Kidney capillary endothelial cell (primary cell): Measurements from ENCODE around the gene HHIPL1.

ENCODE experiments used
- DNase-seq: peaks from one replicate; pipeline ENCODE4 v3.0.0-alpha.2; 2018; ENCODE audit warnings: low spot score

Gene HHIPL1

DNA sequence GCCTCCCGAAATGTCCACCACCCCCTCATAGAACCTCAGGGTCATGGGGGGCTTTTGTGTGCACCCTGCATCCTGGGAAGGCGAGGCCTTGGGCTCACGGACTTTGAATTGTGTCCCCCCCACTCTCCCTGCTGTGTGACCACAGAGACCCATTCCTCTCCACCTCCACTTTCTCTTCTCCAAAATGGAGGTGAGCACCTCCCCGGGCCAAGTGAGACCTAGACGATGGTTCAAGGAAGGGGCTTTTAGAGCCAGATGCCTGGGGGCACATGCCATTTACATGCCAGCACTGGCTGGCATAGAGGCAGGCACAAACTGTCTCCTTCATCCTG, 72.7 kb downstream of the HHIPL1 start:
- DNase-seq: no peak

DNA sequence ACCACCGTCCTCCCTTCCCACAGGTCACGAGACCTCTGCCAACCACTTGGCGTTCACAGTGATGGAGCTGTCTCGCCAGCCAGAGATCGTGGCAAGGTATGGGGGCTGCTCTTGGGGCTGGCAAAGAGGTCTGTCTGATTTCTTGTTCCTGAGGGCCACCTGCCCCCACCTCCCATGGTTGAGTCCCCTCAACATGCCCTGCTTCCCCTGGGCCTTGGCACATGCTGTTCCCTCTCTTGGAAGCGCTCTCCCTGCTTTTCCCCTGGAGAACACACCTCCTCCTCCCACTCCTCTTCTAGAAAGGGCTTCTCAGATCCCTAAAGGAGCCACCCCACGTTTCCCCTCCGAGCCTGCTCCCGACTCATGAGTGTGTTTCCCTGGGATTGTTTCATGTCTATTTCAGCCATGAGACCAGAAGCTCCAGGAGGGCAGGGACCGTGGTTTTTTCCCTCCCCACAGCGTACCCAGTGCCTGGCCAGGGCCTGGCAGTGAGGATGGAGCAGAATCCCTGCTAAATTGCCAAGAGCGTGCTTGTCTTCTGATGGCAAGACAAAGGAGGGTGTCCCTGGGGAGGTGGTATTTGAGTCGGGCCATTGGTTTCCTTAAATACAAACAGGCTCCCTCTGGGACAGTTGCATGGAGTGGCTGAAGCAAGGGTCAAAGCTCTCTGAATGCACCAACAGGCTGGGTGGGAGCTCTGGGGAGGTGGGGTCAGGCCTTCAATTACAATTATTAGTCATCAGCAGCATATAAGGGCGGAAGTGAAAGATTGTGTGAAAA, 73.3 kb downstream of the HHIPL1 start:
- DNase-seq: no peak

DNA sequence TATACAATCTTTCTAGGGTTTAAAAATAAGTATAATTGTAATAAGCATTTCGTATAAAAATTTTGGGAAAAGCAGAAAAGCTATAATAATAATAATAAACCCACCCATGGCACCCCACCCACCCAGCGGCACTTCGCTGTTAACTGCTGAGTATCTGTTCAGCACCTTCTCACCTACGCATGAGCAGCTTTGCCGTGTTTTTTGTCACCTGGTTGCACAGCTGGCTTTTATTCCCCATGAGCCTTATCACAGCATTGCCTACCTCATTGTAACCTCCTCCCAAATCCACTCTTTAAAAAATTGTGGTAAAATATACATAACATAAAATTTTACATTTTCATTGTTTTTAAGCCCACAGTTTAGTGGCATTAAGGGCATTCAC, 73.9 kb downstream of the HHIPL1 start:
- DNase-seq: no peak

DNA sequence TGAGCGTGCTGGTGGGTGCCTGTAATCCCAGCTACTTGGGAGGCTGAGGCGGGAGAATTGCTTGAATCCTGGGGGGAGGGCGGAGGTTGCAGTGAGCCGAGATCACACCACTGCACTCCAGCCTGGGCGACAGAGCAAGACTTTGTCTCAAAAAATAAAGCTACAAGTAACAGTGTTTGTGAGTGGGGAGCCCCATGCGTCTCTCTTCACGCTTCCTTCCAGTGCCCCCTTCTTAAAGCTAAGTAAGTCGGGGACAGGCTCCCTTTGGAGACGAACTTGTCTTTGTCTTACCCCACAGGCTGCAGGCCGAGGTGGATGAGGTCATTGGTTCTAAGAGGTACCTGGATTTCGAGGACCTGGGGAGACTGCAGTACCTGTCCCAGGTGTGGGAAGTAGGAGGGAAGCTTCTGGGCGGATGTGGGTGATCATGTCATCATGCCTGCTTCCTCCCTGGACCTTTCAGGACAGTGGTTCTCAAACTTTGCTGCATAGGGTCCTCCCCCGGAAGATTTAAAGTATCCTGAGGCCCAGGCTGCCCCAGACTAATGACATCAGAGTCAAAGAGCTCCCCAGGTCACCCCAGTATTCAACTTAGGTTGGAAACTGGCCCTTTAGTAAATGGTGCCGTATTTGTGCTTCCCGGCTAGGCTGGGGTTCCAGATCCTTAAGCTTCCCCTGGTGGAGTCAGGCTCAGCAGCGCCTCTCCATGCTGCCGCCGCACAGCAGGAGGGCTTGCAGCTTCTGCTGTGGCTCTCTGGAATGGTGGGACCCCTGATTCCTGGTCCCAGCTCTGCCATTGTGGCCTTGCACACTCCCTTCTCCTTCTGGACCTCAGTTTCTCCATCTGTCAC, 76.2 kb downstream of the HHIPL1 start:
- no peak for DNase-seq

DNA sequence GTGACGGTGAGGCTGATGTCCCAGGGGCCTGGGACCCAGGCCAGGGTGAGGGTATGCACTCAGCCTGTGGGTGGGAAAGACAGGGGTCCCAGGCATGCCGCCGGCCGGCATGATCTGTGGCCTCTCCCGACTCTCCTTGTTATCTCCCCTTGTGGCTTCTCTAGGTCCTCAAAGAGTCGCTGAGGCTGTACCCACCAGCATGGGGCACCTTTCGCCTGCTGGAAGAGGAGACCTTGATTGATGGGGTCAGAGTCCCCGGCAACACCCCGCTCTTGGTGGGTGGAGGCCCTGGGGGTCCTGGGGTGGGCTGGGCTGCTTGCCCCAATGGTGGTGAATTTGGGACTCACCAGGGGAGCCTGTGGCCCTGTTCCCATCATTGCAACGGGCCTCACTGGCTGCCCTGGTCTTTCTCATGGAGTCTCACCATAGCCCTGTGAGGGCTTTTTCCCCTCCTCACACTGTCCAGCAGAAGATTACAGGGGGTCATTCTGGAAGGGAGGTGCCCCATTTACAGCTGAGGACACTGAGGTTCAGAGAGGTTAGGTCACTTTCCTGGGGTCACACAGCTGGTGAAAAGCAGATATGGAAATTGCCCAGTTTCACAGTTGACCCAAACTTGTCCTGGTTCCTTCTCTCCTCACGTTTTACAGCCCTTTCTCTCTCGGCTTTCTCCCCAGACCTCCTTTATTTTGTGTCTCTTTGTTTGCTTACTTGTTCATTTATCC, 77.0 kb downstream of the HHIPL1 start:
- no peak for DNase-seq

DNA sequence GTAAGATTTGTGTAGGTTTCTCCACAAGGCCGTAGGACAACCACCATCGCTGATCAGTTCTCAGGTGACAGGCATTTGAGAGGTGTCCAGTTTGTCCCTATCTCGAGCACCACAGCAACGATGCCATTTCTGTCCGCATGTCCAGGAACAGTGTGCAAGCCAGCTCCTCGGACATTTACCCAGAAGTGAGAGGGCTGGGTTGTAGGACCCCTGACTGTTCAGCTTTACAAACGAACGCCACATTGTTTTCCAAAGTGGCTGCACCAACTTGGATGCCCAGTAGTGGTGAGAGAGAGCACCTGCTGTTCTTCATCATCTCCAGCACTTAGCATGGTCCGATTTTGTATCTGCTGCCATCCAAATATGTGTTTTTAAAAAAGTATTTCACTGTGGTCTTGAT, 77.8 kb downstream of the HHIPL1 start:
- no peak for DNase-seq

DNA sequence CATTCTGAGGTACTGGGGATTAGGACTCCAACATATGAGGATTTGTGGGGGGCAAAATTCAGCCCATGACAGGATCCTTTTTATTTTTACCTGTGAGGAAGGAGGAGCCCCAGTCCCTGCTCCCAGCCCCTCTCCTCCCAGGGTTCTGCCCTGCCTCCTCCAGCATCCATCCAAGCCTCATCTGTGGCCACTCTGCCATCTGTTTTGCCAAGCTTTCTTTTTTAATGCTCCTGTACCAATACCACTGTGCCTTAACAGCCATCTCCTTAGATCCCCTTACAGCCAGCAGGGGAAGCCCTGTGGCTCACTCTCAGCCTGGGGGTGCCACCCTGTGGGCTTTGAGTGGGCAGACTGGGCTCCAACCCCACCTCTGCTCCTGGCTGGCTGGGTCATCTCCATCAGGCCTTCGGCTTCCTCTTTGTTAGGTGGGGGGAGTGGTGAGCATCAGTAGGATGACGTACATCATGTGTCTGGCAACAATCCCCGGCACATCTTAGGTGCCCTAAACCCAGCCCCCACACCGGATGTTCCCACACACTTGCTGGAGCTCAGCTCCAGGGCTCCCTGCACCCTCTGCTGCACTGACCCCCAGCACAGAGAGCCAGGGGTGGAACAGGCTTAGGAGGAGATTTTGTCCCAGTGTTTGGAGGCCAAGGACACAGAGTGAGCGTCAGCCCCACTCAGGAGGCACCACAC, 79.4 kb downstream of the HHIPL1 start:
- no peak for DNase-seq

DNA sequence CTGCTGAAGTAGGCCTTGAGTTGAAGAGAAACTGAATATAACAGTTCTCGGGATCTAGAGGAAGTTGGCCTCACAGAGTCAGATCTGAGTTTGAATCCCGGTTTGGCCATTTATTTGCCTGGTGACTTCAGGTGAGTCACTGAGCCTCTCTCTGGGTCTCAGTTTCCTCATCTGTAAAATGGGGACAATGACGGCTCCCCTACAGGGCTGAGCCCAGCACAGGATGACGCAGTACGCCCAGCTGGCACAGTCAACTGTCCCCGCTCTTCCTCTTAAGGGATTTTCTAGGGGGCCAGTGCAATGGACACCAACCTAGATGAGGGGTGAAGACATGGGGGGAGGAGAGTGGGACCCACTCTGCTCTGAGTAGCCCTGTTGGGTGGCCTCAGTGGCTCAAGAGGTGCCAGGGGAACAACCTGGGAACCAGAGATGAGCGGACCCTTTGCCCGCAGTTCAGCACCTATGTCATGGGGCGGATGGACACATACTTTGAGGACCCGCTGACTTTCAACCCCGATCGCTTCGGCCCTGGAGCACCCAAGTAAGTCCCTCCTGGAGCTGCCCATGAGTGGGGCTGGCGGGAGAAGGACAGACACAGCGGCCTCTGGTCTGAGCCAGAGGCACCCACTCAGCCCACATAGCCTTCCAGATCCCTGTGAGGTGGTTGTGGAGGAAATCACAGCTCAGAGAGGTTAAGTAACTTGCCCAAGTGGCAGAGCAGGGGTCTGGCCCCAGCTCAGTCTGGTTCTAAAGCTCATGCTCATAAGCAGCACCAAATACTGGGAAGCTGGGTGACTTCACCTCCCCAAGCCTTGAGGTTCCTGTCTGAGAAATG, 80.2 kb downstream of the HHIPL1 start:
- DNase-seq: no peak

DNA sequence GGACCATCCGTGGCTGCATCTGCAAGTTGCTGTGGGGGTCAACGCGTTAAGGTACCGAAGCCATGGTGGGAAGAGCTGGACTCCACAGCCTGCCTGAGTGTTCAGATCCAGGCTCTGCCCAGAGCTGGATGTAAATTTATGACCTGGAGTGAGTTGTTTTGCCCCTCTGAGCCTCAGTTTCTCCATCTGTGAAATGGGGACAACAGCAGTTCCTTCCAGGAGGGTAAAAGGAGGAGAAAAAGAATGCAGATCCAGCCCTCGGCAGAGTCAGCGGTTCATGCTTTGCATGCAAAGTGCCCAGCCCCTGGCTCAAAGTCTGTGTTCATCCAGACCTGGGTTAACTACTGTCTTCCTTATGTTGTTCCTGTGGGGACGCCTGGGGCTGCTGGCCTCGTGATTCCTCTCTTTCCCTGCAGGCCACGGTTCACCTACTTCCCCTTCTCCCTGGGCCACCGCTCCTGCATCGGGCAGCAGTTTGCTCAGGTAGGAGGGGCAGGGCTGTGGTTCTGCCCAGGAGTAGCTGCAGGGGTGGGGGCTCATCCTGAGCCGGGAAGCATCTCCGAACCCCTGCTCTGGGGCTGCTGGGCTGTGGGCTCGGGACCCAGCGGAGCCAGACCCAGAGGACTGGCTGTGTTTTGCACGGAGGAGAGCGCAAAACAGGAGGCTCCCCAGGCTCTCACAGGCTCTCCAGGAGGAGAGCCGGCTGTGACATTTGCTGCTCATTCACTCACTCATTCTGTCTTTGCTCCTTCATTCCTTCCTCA, 81.0 kb downstream of the HHIPL1 start:
- DNase-seq: no peak

DNA sequence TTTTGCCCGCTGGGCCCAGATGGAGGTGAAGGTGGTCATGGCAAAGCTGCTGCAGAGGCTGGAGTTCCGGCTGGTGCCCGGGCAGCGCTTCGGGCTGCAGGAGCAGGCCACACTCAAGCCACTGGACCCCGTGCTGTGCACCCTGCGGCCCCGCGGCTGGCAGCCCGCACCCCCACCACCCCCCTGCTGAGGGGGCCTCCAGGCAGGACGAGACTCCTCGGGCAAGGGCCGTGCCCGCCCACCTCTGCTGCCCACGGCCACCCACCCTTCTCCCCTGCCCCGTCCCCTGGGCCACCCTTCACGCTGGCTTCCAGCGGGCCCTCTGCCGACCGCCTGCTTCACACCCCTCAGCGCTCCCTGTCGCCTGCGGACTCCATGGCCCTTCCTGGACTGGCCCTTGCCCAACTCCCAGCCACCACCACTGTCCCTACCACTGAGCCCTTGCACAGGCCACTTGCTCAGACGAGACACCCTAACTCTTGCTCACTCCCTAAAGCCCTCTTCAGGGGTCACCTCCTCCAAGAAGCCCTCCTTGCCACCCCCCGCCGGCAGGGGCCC, 81.7 kb downstream of the HHIPL1 start:
- no peak for DNase-seq

DNA sequence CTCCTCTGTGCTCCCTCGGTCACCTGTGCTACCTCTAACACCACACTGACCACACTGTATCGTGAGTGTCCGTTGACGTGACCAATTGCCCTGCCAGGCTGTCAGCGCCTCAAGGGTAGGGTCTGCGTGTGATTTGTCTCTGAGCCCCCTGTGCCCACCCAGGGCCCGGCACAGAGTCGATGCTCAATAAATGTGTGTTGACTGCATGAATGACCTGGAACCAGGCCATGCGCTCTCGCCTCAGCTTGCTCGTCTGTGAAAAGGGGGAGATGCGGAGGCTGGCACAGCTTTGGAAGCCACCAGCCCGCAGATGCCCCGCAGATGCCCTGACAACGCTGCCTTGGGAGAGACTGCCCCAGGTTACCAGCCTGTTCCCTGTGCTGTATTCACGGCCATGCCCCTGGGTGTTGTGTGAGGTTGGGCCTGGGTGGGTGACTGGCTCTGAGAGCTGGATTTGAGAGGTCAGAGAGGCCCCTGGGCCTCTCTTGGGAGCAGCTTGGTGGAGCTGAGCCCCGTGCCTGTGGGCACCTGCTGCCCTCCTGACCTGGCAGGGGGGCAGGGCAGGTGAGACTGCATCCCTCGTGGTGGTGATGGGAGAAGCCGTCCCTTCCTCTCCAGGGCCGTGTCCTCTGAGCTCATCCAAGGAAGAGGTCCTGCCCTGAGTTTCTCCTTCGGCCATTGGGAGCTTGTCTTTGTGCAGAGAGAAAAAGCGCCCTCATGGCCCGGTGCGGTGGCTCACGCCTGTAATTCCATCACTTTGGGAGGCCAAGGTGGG, 82.4 kb downstream of the HHIPL1 start:
- DNase-seq: no peak

DNA sequence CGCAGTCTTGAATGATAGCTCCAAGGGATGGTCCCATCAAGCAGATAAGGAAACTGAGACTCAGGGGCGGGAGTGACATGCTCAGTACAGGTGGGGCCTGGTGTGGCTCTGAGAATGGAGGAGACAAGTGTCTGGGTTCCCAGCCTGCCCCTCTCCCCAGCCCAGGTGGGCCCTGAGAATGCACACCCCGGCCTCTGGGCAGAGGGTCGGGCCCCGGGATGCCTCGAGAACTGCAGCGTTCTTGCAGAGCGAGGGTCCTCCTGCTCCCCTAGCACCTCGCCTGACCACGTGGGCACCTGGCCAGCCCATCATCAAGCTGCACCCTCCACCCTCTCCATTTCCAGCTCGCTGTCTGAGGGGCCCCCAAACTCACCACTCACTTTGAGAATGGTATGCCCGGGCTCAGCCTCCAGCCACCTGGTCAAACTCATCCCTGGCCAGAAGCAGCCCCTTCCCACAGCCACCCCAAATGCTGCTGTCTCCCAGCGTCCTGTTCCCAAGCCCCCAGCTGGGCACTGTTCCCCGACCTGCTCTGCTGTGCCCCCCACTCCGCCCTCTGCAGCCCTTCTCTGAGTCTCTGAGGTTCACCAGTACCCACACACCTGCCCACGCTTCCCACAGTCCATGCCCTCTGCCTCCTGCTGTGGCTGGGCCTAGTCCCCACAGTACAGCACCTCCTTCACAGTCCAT, 83.4 kb downstream of the HHIPL1 start:
- DNase-seq: no peak

DNA sequence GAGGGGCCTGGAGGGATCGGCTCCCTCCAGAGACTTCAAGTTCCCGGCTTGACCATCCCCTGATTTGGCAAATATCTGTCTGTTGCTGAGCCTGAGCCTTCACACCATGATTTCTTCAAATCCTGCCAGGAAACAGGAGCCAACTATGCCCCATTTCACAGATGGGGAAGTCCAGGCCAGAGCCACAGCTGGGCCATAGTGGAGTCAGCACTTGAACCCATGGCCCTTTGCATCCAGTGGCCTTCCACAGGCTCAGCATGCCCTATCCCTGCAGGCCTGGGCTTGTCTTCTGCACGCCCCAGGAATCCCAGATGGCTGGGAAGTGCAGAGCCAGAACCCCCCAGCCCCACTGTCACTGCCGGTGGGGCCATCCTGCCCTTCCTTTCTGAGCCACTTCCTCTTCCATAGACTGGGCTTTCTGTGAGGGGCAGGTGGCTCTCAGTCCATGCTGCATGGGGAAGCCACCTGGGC, 84.1 kb downstream of the HHIPL1 start:
- no peak for DNase-seq
